ENCODE results near the gene TMEM140.
A peak's percentile ranks its signal among the peaks of the same experiment; 100 is the strongest.

The TMEM140 gene

GRCh38 chr7:135195156-135195555, 47.3 kb downstream of the TMEM140 start:
- DNase-seq (ENCODE audit: low read depth): no peak

GRCh38 chr7:135195968-135196629, 48.2 kb downstream of the TMEM140 start:
- no peak for DNase-seq (ENCODE audit: low read depth)

DNA sequence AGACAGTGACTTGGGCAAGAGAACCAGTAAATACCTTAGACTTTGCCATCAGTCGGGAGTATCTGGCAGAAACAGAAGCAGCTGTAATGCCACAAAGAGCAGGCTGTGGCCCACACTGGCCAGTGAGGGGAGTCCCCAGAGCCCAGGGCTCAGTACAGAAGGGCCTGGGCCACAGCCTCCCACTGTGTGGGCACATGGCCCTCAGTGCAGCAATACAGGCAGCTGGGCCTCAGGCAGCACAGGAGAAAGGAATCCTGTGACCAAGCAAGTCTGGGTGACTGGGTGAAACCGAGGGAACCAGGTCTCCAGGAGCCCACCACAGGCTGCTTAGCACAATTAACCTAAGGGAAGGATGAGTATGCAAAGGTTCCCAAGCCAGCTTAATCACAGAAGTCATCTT, 49.5 kb downstream of the TMEM140 start:
- DNase-seq (ENCODE audit: low read depth): no peak

GRCh38 chr7:135197906-135198655, 50.2 kb downstream of the TMEM140 start:
- no peak for DNase-seq (ENCODE audit: low read depth)

- no peak for DNase-seq (ENCODE audit: low read depth)
Measured at GRCh38 chr7:135199439-135199838, 51.6 kb downstream of the TMEM140 start.

- DNase-seq (ENCODE audit: low read depth): no peak
Measured at GRCh38 chr7:135200821-135201331, 53.0 kb downstream of the TMEM140 start.

DNA sequence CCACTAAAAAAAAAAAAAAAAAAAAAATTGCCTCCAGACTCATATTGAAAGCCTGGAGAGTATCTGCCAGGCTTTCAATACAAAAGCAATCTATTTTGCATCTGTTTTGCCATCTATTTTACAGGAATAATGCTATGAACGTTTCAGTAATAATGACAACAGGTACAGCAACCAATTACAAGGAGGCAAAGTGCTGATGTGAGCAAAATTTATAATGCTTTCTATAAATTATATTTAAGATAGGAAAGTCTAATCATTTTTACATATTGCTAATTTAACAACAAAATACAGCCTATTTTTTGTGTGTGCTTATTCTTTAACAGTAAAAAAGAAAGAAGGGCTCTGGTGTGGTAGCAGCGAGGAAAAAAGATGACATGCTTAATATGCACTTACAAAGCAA, 53.5 kb downstream of the TMEM140 start:
- no peak for DNase-seq (ENCODE audit: low read depth)

DNA sequence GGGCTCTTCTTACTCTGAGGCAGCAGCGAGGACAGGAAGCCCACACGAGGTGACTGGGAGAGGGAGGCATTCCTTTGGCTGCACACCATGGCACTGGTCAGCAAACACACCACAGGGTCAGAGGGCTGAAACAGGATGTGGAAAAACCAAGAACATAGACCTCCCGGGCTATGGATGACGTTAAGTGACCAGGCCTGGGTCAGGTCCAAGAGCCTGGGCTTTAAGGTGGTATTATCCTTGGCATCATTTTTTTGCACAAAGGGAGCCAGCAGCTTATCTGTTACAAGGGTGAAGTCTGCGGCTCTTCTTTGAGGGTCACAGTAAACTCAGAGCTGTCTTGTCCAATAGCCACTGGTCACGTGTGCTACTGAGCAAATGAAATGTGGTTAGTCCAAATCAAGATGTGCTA, 56.5 kb downstream of the TMEM140 start:
- DNase-seq (ENCODE audit: low read depth): no peak

DNA sequence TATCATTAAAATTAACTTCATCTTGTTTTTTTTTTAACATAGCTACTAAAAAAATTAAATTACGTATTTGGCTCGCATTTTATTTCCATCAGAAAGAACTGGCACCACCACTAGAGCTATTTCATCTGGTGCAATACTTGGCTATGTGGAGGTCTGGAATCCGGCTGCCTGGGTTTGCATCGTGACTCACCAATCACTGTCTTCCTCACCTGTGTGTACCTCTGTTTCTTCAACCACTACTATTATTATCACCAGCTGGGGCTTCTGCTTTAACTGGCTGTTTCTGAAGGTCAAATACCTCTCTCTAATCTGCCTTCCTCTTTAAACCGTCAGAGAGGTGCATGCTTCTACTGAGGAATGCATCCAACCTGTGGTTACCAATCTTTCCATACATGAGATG, 57.0 kb downstream of the TMEM140 start:
- DNase-seq (ENCODE audit: low read depth): no peak

GRCh38 chr7:135205850-135206249, 58.0 kb downstream of the TMEM140 start:
- DNase-seq (ENCODE audit: low read depth): no peak

GRCh38 chr7:135206941-135207391, 59.1 kb downstream of the TMEM140 start:
- no peak for DNase-seq (ENCODE audit: low read depth)

GRCh38 chr7:135207406-135208101, 59.7 kb downstream of the TMEM140 start:
- no peak for DNase-seq (ENCODE audit: low read depth)

DNA sequence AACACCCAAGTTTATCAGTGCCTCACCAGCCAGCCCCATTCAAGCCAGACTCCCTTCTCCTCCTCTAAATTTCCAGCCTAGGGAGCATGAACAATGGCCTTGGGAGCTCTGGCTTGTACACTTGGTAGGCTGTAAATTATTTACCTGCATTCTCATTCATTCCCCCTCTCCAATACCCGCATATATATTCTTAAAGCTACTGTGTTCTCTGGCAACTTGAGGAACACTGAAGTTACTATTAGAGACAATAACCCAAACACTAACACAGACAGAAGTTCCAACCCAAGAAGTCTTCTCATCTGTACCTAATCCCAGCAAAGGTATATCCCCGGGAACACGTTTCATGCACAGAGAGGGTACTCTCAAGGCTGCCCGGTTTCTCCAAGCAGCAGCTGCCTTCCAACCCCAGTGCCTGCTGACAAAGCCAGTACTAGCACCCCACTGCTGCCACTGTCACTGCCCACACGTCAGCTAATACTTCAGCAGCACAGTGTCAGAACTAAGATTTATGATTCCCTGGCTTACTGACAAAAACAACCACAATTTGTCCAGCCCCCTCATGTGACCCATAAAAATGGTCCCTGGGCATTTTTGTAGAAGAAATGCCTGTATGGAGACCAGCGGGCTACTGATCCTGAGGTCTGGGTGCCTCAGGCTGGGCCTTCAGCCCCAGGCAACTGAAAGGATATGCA, 60.4 kb downstream of the TMEM140 start:
- DNase-seq (ENCODE audit: low read depth): no peak

DNA sequence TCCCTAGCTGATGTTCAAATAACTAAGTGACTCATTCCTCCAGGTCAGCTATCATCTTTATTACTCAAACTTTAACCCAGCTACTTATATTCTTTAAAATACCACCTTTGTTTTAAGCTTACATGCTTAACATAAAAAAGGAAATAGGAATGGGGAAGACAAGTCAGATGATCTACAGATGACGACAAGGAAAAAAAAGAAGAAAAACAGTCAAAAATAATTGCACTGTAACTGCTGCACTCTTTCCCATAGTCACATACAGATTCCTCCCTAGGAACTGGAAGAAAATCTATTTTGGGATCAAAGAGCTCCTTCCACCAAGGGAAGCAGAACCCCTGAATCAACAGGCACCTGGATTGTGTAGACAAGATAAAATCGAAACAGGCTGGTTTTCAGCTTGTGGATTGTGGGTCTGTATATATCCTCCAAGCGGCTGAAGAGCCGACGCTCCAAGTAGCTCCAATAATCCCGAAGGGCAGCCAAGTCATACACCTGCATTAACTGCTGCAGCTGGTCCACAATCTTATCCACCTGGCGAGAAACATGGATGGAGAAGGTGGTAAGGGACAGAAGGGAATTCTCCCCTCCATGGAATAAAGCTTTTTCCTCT, 61.5 kb downstream of the TMEM140 start:
- DNase-seq (ENCODE audit: low read depth): no peak

DNA sequence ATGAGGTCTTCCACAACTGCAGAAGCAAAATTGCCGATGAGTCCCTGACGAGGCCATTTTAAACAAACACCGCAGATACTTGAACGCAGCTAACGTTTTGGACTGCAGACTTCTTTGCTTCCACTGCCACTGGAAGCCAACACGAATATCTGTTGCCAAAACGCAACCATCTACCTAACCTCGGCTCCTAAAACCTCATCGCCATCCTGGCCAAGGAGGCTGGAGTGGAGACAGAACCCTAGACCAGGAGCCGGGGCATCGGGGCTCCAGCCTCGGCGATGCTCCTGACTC, 63.0 kb downstream of the TMEM140 start:
- no peak for DNase-seq (ENCODE audit: low read depth)

DNA sequence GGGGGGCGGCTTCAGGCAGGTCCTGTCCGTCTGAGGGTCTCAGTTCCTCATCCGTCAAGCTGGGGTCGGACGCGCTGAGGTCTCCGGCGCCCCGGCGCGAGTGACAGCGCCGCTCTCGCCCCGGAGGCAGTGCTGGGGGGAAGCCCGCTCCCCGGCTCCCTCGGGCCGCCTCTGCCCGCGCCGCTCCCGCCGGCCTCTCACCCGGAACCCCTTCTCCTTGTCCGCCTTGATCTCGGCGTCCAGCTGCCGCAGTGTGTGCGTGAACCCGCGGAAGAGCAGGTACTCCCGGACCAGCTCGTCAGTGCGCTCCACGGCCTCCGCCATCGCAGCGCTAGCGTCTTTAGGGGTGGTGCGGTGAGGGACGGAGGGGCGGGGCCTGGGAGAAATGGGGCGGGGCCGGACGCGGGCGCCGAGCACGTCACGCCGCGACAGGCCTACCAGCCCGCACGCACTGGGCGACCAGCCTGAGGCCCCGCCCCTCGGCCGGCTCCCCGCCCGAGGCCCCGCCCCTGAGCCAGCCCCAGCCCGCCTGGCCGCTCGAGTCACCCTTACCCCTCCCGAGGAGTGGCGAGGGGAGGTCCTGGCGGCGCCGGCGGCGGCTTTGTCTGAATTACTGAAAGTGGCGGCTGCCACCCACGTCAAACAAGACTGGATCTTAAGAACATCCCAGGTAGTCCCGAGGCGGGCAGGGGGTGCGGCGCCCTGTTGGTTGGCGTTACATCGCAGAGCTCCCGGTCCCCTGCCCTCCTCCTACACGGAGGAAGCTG, 63.5 kb downstream of the TMEM140 start, which contains the start of gene WDR91:
Gene WDR91 (minus strand): TSS at position 348 of the 767 bp plus-strand sequence. CDS start 24 bp downstream, at position 324.
- peak; percentile 15 for DNase-seq (ENCODE audit: low read depth)

- DNase-seq (ENCODE audit: low read depth): peak; percentile 28
Measured at GRCh38 chr7:135211946-135212685, 64.2 kb downstream of the TMEM140 start.

DNA sequence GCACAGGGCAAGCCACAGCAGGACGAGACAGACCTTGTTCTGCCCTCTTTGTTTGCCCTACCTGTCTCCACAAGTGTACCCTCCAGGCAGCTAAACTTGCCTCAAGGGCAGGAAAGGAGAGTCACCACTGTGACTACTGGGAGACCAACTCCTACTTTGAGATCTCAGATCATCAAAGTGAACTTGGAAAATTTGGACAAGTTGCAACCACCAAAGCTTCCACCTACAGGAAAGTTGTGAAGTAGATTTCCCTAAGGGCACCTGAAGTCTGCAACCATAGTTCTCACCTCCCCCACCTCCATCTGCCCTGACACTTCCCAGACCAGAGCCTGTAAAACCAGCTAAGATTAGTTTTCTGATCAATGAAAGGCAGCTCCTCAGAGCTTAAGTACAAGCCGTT, 66.0 kb downstream of the TMEM140 start:
- DNase-seq (ENCODE audit: low read depth): no peak

- DNase-seq (ENCODE audit: low read depth): no peak
Measured at GRCh38 chr7:135215180-135215579, 67.3 kb downstream of the TMEM140 start.

GRCh38 chr7:135215698-135216097, 67.8 kb downstream of the TMEM140 start:
- DNase-seq (ENCODE audit: low read depth): no peak

Measured in HS-5 (cell line).